ENCODE results near the gene NCKAP5.

Gene NCKAP5

DNA sequence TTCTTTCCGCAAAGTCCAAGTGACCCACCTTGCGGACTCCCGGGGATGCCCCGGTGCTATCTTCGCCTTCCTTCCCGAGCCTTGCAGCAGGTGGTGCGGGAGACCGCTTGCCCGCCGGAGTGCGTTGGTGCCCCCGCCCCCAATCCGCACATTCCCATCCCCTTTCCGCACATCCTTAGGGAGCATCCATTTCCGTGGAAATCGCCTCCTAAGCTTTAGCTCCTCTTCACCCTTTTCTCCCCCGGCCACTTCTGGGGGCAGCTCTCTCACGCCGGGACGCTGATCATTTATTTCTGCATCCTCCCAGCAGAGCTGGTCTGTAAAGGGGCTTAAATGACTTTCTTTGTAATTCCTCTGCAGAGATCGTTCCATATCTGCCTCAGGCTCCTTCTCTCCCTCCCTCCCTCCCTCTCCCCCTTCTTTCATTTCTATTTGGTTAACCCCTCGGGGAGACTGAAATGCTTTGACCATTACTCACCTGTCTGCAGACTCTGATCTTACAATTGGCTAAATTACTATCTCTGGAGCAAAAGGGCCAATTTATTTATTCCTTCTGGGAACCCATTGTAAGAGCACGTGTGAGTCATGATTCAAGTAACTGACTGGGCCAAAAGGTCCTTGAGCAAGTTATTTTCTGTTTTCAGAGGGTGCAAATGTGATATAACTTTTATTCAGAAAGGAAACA, 897.0 kb downstream of the NCKAP5 start:
- H3K4me3 ChIP-seq (ENCODE audit: low read depth, low read length), result peak overlapping the region; percentile 66
- POLR2A ChIA-PET, result no interaction called here
- CTCF ChIA-PET, result no interaction called here
- TF ChIP-seq, protein P1, sequence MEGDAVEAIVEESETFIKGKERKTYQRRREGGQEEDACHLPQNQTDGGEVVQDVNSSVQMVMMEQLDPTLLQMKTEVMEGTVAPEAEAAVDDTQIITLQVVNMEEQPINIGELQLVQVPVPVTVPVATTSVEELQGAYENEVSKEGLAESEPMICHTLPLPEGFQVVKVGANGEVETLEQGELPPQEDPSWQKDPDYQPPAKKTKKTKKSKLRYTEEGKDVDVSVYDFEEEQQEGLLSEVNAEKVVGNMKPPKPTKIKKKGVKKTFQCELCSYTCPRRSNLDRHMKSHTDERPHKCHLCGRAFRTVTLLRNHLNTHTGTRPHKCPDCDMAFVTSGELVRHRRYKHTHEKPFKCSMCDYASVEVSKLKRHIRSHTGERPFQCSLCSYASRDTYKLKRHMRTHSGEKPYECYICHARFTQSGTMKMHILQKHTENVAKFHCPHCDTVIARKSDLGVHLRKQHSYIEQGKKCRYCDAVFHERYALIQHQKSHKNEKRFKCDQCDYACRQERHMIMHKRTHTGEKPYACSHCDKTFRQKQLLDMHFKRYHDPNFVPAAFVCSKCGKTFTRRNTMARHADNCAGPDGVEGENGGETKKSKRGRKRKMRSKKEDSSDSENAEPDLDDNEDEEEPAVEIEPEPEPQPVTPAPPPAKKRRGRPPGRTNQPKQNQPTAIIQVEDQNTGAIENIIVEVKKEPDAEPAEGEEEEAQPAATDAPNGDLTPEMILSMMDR (IDR thresholded peaks at IDR 0.05; ENCODE audit: insufficient read depth, low read length, missing control alignments), result no peak
- no peak for DNase-seq (ENCODE audit: low read depth, low spot score)

DNA sequence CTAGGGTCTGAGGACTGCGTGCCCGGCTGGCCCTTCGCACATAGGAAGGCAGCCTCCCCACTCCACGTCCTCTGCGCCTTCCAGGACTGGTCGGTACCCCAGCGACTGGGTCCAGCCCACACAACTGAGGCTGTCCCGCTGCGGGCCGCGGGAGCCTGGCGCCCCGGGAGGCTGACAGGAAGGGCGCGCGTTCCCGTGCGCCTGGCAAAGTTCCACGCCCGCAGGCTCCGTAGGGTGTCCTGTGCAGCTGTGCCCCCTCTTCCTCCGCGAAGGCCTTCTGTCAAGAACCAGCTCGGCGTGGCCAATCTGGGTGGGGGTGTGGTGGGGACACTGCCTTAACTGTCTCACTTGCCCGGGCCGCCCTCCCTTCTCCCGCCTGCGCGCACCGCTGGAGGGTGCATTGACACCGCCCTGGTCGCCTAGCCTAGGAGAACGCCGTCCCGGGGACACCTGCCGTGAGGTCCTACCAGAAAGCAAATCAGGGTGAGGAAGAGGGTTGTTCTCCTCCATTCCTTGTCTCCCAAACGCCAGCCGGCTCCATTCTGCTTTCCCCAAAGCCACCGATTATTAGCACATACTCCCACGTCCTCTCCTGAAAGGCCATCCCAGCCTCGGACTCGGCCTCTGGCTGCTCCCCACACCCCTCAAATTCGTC, 897.6 kb downstream of the NCKAP5 start:
- ChIA-PET POLR2A (no interaction called here), CTCF (no interaction called here)
- H3K4me3 ChIP-seq (ENCODE audit: low read depth, low read length), result peak overlapping the region; percentile 66
- no peak for DNase-seq (ENCODE audit: low read depth, low spot score)
- TF ChIP-seq, protein P1 (IDR thresholded peaks at IDR 0.05; ENCODE audit: insufficient read depth, low read length, missing control alignments), result no peak

DNA sequence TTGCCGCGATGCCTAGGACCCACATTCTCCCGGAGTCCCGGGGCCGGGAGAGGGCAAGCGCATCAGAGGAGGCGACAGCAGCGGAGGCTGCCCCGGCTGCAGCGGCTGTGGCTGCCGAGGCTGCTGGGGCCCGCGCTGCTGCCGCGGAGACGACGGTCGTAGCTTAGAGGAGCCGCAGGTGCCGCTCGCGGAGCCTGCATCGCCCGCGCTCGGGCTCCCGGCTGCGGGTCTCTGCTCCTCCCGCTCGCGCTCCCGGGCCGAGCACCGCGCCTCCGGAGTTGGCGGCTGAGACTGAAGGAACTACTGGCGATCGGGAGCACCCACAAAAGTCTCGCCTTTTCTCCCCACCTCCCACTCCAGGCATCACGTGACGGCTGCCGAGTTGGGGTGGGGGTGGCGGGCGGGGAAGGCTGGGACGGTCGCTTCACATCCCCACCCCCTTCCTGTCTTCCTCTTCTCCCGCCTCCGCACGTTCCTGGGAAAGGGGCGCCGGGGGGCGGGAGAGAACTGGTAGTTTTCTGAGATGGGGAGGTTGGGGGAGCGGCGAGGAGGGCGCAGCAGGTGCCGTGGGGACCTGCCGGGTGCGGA, 898.3 kb downstream of the NCKAP5 start, which contains the start of gene LYPD1:
Gene LYPD1, minus strand, starts transcription at position 298 of the 588 bp plus-strand sequence. Its CDS starts 273 bp downstream, at position 25.
- no peak for DNase-seq (ENCODE audit: low read depth, low spot score)
- TF ChIP-seq, protein P1 (IDR thresholded peaks at IDR 0.05; ENCODE audit: insufficient read depth, low read length, missing control alignments), result no peak
- CTCF ChIA-PET, result interaction anchor here (1.2 kb wide), 1 partner anchor 1174 kb away, joined by 3 read pairs; no protein-coding TSS in a partner anchor
- POLR2A ChIA-PET, result no interaction called here
- peak within 1 kb of the TSS; percentile 66 for H3K4me3 ChIP-seq (ENCODE audit: low read depth, low read length)

DNA sequence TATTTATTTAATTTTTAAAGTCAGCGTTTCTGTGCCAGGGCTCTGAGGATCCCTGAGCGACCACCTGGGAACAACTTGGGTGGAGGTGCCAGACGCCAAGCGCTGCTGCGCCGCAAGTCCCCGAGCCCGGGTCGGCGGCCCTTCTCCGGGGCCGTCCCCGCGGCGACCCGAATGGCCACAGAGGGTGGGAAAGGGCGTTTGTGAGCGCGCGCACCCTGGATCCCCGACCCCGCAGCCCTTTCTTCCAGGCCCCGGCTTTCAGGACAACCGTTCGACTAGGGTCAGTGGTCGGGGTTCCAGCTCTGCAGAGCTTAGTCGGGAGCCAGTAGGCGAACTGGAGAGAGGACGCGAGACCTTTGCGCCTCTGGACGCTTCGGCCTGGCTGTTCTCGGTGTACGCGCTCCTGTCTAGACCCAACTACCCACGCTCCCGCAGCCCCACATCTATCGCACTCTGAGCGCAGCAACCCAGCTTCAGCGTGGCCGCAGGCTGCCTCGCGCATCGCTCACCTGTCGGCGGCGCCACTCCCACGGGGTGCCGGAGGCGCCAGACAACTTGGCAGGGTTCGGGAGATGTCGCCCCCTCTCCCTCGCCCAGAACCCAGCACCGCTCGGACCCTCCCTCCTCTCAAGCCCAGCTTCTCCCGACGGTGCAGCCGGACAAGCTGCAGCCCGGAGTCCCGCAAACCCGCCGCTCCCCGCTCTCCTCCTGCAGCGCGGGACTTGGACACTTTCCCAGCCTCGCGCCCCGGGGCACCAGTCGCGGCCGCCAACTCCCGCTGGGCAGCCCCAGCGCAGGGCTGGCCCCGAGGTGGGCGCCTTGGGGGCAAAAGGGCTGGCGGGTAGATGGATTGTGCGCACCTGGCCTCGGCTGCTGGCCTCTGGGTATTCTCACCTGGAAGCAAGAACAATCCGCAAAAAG, 899.0 kb downstream of the NCKAP5 start:
- TF ChIP-seq, protein P1 (IDR thresholded peaks at IDR 0.05; ENCODE audit: insufficient read depth, low read length, missing control alignments), result peak; percentile 20
- peak overlapping the region; percentile 66 for H3K4me3 ChIP-seq (ENCODE audit: low read depth, low read length)
- no peak for DNase-seq (ENCODE audit: low read depth, low spot score)
- ChIA-PET POLR2A (no interaction called here), CTCF (interaction anchor here (0.7 to 3.5 kb wide), 9 partner anchors 7 to 1174 kb away, joined by 3 to 19 read pairs (median 3); no protein-coding TSS in a partner anchor)

DNA sequence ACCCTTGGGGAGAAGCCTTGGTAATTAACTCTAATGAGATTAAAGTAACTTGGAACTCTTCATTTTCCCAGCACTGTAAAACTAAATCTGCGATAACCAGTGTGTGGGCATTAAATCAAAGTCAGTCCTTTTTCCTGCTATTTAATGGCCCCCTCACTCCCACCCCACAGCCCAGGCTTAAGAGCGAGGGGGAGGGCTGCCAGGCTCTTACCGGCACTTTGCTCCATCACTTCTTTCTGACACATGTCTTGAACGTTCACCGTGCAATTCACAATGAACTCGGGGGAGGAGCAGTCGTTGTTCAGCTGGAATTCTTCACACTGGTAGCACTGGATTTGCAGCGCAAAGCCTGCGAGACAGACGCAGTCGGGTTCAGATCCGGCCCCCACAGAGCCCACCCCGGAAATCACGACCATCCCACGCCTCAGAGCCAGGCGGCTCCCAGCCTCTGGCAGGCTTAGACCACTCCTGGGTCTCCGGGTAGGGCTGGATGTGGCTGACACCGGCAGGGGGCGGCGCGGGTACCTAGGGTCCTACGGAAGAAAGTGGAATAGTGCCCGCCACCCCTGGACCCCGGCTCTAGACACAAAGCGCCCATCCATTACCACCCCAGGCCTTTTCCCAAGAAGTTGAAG, 900.0 kb downstream of the NCKAP5 start:
- no peak for DNase-seq (ENCODE audit: low read depth, low spot score)
- ChIA-PET POLR2A (no interaction called here), CTCF (interaction anchor here (0.7 to 3.5 kb wide), 9 partner anchors 8 to 1175 kb away, joined by 3 to 19 read pairs (median 3); no protein-coding TSS in a partner anchor)
- TF ChIP-seq, protein P1 (IDR thresholded peaks at IDR 0.05; ENCODE audit: insufficient read depth, low read length, missing control alignments), result peak; percentile 58
- H3K4me3 ChIP-seq (ENCODE audit: low read depth, low read length), result peak overlapping the region; percentile 66

Data from AG04449 (cell line).